MCF 10A (cell line): Measurements from ENCODE around the gene FRY. TPM values are rescaled to one million over a fixed set of nuclear protein-coding genes. Genes with fewer than 3 reads are reported as not detected.

Experiments
- BruUV-seq: library from RNA; stranded (reverse); fragments of 400-500 nt; replicated peaks from 2 replicates; lab custom pipeline; 2021; lab: Mats Ljungman, UMichigan
- CTCF ChIA-PET: fragments of 300-600 bp; sonication (Branson Sonifier 250); formaldehyde crosslinking; extraction: SDS; loops from one replicate; lab custom pipeline; 2021; ENCODE audit warnings: antibody characterized with exemption, inconsistent platforms; lab: Yijun Ruan, JAX
- POLR2A ChIA-PET: fragments of 300-600, 350-650 bp; sonication (Branson Sonifier 250); formaldehyde crosslinking; extraction: SDS; loops from one replicate; lab custom pipeline; 2020; ENCODE audit warnings: antibody characterized with exemption, inconsistent platforms; lab: Yijun Ruan, JAX
- DNase-seq: peaks from one replicate; pipeline ENCODE4 v3.0.0-alpha.2; 2018; ENCODE audit not compliant: unreplicated experiment
- H3K27ac Mint-ChIP-seq: one replicate; pipeline ENCODE4 v1.8.0; 2022; ENCODE audit warnings: mild to moderate bottlenecking, low read depth, mixed read lengths; ENCODE audit not compliant: unreplicated experiment
- H3K27me3 Mint-ChIP-seq: one replicate; pipeline ENCODE4 v1.8.0; 2022; ENCODE audit warnings: mixed read lengths; ENCODE audit not compliant: insufficient read depth, unreplicated experiment
- H3K36me3 Mint-ChIP-seq: one replicate; pipeline ENCODE4 v1.8.0; 2022; ENCODE audit warnings: mild to moderate bottlenecking, moderate library complexity, mixed read lengths; ENCODE audit not compliant: insufficient read depth, unreplicated experiment
- H3K4me1 Mint-ChIP-seq: one replicate; pipeline ENCODE4 v1.8.0; 2022; ENCODE audit warnings: mixed read lengths; ENCODE audit not compliant: insufficient read depth, unreplicated experiment
- H3K4me3 Mint-ChIP-seq: one replicate; pipeline ENCODE4 v1.8.0; 2022; ENCODE audit warnings: mild to moderate bottlenecking, moderate library complexity, mixed read lengths; ENCODE audit not compliant: unreplicated experiment
- H3K9me3 Mint-ChIP-seq: one replicate; pipeline ENCODE4 v1.8.0; 2022; ENCODE audit warnings: mixed read lengths; ENCODE audit not compliant: unreplicated experiment
- intact Hi-C: fragments of 100-400 bp; cut with micrococcal nuclease; formaldehyde crosslinking; loops from 2 replicates; pipeline ENCODE4 v1.14.1; 2022
- total RNA-seq: library from RNA; stranded (reverse); gene quantifications from 2 replicates; pipeline ENCODE4 v1.2.3, GENCODE V29; 2022
- TF ChIP-seq, protein P1 (sequence below): fragments of 200-600 bp; IDR thresholded peaks from one replicate; pipeline ENCODE4 v1.8.0; 2022; ENCODE audit warnings: antibody characterized with exemption, mild to moderate bottlenecking; ENCODE audit not compliant: unreplicated experiment

The FRY gene
- total RNA-seq, 1 experiment from 2014 or later: 8.9 TPM

DNA sequence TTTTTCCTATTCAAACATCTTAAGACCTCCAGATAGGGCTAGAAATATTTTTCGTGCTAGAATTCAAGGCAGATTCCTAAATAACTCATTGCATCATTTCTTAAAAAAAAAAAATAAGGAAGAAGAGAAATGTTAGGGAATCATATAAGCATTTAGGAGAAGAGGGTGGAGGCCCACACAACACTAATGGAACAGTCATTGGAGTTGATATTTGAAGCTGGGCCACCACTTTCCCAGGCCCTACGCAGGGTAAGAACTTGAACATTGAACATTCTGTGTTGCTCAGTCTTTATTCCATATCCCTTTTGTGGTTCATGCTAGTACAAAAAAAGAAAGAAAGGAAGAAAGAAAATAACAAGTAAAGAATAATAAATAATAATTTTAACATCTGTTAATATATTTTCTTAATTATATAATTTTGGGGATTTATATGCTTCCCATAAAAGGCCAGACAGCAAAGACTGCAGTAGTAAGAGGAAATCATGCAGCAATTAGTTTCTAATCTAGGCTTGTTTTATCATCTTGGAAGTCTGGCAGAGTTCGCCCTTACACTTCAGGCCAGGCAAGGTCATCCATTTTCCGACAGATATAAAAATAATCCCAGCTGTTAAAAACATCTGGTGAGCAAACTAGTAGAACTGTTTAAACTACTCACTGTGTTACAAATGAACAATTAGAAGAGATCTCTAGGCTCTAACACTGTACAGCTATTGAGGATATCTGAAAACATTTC, 127.7 kb downstream of the FRY start:
- intact Hi-C loops: no loop called here
- POLR2A ChIA-PET: interaction anchor here (0.6 kb wide), 1 partner anchor 42 kb away, joined by 3 read pairs; no protein-coding TSS in a partner anchor
- Mint-ChIP-seq H3K4me3 (no peak overlapping the region), H3K9me3 (no peaks in the 10 kb centered on the region), H3K36me3 (no peaks in the 10 kb centered on the region), H3K27me3 (no peaks in the 10 kb centered on the region), H3K4me1 (no peaks in the 10 kb centered on the region), H3K27ac (no peak overlapping the region)
- TF ChIP-seq, protein P1, sequence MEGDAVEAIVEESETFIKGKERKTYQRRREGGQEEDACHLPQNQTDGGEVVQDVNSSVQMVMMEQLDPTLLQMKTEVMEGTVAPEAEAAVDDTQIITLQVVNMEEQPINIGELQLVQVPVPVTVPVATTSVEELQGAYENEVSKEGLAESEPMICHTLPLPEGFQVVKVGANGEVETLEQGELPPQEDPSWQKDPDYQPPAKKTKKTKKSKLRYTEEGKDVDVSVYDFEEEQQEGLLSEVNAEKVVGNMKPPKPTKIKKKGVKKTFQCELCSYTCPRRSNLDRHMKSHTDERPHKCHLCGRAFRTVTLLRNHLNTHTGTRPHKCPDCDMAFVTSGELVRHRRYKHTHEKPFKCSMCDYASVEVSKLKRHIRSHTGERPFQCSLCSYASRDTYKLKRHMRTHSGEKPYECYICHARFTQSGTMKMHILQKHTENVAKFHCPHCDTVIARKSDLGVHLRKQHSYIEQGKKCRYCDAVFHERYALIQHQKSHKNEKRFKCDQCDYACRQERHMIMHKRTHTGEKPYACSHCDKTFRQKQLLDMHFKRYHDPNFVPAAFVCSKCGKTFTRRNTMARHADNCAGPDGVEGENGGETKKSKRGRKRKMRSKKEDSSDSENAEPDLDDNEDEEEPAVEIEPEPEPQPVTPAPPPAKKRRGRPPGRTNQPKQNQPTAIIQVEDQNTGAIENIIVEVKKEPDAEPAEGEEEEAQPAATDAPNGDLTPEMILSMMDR: no peak
- no peak for DNase-seq
- CTCF ChIA-PET: interaction anchor here (1.0 kb wide), 1 partner anchor 34 kb away, joined by 5 read pairs; no protein-coding TSS in a partner anchor
- BruUV-seq: no TSS peak

DNA sequence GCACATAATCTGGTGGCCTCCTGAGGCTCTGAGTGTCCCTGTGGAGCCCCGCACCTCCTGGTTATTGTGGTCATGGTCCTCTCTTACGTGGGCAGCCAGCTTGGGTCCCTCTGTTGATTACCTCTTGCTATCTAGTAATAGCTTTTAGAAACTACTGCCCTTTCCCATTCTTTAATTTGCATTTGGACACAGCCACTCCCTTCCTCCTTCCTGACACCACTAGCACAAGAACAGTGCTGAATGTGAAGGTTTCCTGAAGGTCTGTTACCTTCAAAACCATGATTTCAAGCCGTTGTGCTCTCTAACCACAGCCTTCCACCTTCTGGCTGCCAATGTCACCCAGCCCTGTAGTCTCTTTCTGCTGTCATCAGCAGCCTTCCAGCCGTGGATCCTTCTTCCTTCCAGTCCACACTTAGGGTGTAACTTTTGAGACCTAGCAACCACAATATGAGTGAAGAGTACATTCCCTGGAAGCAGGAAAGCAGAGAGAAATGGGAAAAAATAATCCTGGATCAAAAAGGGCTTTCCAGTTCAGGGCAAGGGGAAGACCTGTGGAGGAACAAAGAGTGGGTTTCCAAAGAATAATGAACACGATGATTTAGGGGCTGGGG, 130.9 kb downstream of the FRY start:
- ChIA-PET POLR2A (no interaction called here), CTCF (interaction anchor here (0.9 kb wide), 1 partner anchor 415 kb away, joined by 3 read pairs; no protein-coding TSS in a partner anchor)
- no peaks in the 10 kb centered on the region for H3K36me3 Mint-ChIP-seq
- peaks cover 12% of the 10 kb centered on the region for H3K4me1 Mint-ChIP-seq
- H3K9me3 Mint-ChIP-seq: no peaks in the 10 kb centered on the region
- no peak overlapping the region for H3K27ac Mint-ChIP-seq
- DNase-seq: no peak
- TF ChIP-seq, protein P1: no peak
- intact Hi-C loops: no loop called here
- H3K4me3 Mint-ChIP-seq: no peak overlapping the region
- BruUV-seq: no TSS peak
- H3K27me3 Mint-ChIP-seq: no peaks in the 10 kb centered on the region

DNA sequence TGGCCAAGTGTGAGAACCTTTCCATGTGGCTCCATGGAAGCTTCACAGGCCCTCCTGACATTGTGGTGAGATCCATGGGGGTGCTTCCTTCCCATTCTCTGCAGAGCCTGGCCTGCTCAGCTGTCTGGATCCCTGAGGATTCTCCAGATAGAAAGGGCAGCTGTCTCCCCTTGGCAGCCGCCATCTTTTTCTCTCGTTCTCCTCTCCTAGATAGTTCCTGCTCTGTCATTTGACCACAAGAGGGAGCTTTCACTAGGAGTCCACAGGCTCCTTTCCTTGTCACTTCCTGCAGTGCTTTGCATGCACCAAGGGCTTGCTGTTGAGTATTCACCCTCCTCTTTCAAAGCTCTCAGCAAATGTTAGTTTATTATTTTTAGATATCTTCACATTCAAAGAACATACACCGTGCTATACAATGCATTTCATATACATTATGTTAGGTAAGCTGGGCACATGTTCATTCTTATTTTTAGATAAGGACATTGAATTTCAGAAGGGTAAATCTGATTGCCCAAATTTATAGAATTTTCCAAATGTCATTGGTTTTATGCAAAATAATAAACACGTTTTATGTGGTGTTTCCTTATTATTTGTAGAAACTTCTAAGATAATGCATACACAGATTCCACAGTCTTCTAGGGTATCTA, 133.2 kb downstream of the FRY start:
- intact Hi-C loops: loop anchor here (1.0 kb wide), 1 partner anchor 146 kb away; no protein-coding TSS in a partner anchor
- no peak overlapping the region for H3K4me3 Mint-ChIP-seq
- TF ChIP-seq, protein P1: peak; percentile 38
- DNase-seq: peak; percentile 81
- no peaks in the 10 kb centered on the region for H3K36me3 Mint-ChIP-seq
- BruUV-seq: no TSS peak
- ChIA-PET POLR2A (interaction anchor here (1.1 to 2.3 kb wide), 6 partner anchors 10 to 255 kb away, joined by 3 to 19 read pairs (median 6); partner anchors contain the start of genes BRCA2 and ZAR1L), CTCF (interaction anchor here (0.5 to 2.6 kb wide), 30 partner anchors 8 to 254 kb away, joined by 3 to 14 read pairs (median 4); partner anchors contain the start of genes BRCA2 and ZAR1L)
- H3K9me3 Mint-ChIP-seq: no peaks in the 10 kb centered on the region
- H3K27me3 Mint-ChIP-seq: no peaks in the 10 kb centered on the region
- H3K4me1 Mint-ChIP-seq: peaks cover 12% of the 10 kb centered on the region
- H3K27ac Mint-ChIP-seq: peak overlapping the region; percentile 61
